Right lobe of liver (tissue), 6 donors: ENCODE measurements around the gene VSTM2L. TPM values are rescaled to one million over a fixed set of nuclear protein-coding genes. Genes with fewer than 3 reads are reported as not detected.

Experiments used
- ATAC-seq, 4 donors: fragments of 200-7000 bp; cut with Tn5 transposase; one replicate each; pipeline ENCODE4 v1.9.1; 2020; ENCODE audit warnings: mild to moderate bottlenecking in 4 of 4, moderate library complexity in 4 of 4
- DNase-seq, 3 donors: peaks; one replicate each; pipeline ENCODE4 v3.0.0-alpha.2; 2020
- H3K27ac ChIP-seq, 3 donors: fragments of 200-600 bp; one replicate each; pipeline ENCODE4 v1.8.0; 2022
- H3K27me3 ChIP-seq, 2 donors: fragments of 200-600 bp; one replicate each; pipeline ENCODE4 v1.8.0; 2022
- H3K36me3 ChIP-seq, 4 donors: fragments of 200-600 bp; sonication (generic) in 1 of 4; one replicate each; pipeline versions ENCODE4 v1.5.1 to v1.8.0; 2017 to 2022; ENCODE audit warnings: control low read depth in 1 of 4
- H3K4me1 ChIP-seq, 4 donors: fragments of 200-600 bp; sonication (generic) in 1 of 4; one replicate each; pipeline versions ENCODE4 v1.5.1 to v1.8.0; 2017 to 2022; ENCODE audit warnings: control low read depth in 1 of 4
- H3K4me3 ChIP-seq, 3 donors: fragments of 200-600 bp; one replicate each; pipeline ENCODE4 v1.8.0; 2022
- H3K9me3 ChIP-seq, 4 donors: fragments of 200-600 bp; sonication (generic) in 1 of 4; one replicate each; pipeline versions ENCODE4 v1.5.1 to v1.8.0; 2017 to 2022; ENCODE audit warnings: control low read depth in 1 of 4
- POLR2A ChIP-seq: fragments of 450-650 bp; IDR thresholded peaks from one replicate; pipeline ENCODE4 v1.6.1; 2017; ENCODE audit warnings: antibody characterized with exemption, mild to moderate bottlenecking
- WGBS: methylation state at CpG from one replicate; pipeline ENCODE4 v1.1.6; 2018; ENCODE audit warnings: low coverage, low lambda C conversion rate; ENCODE audit not compliant: insufficient coverage; ENCODE audit errors: missing lambda C conversion rate; 5-methylcytosine and 5-hydroxymethylcytosine counted together
- intact Hi-C, 2 donors: fragments of 100-400 bp; cut with DNase I; formaldehyde crosslinking; loops; one replicate each; pipeline versions ENCODE4 v1.11.2 to v1.14.1; 2022
- total RNA-seq, 6 experiments: library from RNA; depleted of rRNA in 2 of 6; stranded (reverse); fragments of >200 nt in 2 of 6; fragmentation: NEBNext Ultra II Directional in 3 of 6; extraction: Animal tissue kit (Norgen Biotek cat#: 25700) in 3 of 6; gene quantifications; one replicate each; pipeline versions ENCODE4 v1.1.0 to v1.2.4, GENCODE V29; 2016 to 2023
- TF ChIP-seq, protein P1 (sequence below), 4 donors: fragments of 200-600 bp in 3 of 4; fragments of 450-650 bp in 1 of 4; IDR thresholded peaks; one replicate each; pipeline versions ENCODE4 v1.5.1 to v1.8.0; 2016 to 2022; ENCODE audit warnings: antibody characterized with exemption in 4 of 4, mild to moderate bottlenecking in 2 of 4
- donor health status: DM: no; HTN: yes; CAD: no.
- donor health status: DM: no; HTN: no; CAD: no.
- donor health status: DM: no; HTN: no; CAD: no.
- donor health status: DM: no; HTN: yes; CAD: no.
- donor health status: DM: no; HTN: yes; CAD: no.

VSTM2L gene
- total RNA-seq, 6 experiments from 2014 or later: 0.56 to 10.7 (median 1.8) TPM

- Histone ChIP-seq H3K4me3 (no peak overlapping the region), H3K27ac (no peak overlapping the region), H3K9me3 (no peaks in the 10 kb centered on the region), H3K36me3 (no peaks in the 10 kb centered on the region), H3K4me1 (peaks cover 0 to 6% (median 0%) of the 10 kb centered on the region in 4 donors), H3K27me3 (no peaks in the 10 kb centered on the region)
- WGBS: 54% methylated on average over 14 of the region's 32 CpGs
- intact Hi-C loops: no loop called here
- ATAC-seq (peak; percentile 45 to 63 (median 52)), DNase-seq (peak in 1 of 3 donors; percentile 61)
- TF ChIP-seq POLR2A: no peak
- TF ChIP-seq, protein P1, sequence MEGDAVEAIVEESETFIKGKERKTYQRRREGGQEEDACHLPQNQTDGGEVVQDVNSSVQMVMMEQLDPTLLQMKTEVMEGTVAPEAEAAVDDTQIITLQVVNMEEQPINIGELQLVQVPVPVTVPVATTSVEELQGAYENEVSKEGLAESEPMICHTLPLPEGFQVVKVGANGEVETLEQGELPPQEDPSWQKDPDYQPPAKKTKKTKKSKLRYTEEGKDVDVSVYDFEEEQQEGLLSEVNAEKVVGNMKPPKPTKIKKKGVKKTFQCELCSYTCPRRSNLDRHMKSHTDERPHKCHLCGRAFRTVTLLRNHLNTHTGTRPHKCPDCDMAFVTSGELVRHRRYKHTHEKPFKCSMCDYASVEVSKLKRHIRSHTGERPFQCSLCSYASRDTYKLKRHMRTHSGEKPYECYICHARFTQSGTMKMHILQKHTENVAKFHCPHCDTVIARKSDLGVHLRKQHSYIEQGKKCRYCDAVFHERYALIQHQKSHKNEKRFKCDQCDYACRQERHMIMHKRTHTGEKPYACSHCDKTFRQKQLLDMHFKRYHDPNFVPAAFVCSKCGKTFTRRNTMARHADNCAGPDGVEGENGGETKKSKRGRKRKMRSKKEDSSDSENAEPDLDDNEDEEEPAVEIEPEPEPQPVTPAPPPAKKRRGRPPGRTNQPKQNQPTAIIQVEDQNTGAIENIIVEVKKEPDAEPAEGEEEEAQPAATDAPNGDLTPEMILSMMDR (IDR thresholded peaks at IDR 0.05): no peak
Observed at GRCh38 chr20:37885593-37886503, 17.1 kb upstream of the VSTM2L start.

DNA sequence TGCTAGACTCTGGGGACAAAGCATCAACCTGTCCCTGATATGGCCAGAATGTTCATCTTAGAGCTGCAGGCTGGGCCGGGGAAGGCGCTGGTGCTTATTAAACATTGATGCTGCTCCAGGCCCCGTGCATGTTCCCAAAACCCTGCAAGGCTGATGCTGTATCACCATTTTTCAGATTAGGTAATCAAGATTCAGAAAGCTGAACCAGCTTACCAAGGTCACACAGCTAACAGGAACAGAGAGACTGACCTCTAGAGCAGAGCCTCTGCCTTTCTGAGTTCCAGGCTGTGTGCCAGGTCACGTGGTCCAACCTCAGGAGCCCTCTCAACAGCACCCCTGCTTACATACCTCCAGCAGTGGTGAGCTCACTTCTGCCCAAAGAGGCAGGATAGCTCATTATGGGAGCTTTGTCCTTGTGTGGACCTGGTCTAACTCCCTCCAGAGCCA is 16.1 kb upstream of the VSTM2L start:
- peak; percentile 79 to 83 (median 80) for DNase-seq

DNA sequence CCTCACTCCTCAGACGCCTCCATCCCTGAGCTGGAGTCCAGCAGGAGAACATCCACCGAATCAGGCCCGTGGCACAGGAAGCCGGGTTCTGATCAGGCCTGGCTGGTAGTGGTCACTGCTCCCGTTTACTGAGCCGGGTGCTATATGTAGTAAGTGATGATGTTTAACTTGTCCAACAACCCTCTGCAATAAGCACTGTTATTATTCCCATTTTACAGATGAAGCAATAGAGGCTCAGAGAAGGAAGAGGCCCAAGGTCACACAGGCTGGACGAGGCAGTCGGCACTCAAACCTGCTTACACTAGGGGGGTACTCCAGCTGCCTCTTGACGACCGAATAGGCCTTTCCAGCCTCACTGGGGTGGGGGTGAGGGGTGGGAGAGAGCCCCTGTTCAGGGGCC is 14.3 kb upstream of the VSTM2L start:
- no peaks in the 10 kb centered on the region for H3K27me3 ChIP-seq
- no peak for TF ChIP-seq POLR2A
- TF ChIP-seq, protein P1 (IDR thresholded peaks at IDR 0.05): no peak
- no peak overlapping the region for H3K27ac ChIP-seq
- DNase-seq (no peak), ATAC-seq (no peak)
- no peak overlapping the region for H3K4me3 ChIP-seq
- no peaks in the 10 kb centered on the region for H3K9me3 ChIP-seq
- intact Hi-C loops: no loop called here
- H3K4me1 ChIP-seq: peaks cover 0 to 6% (median 0%) of the 10 kb centered on the region in 4 donors
- no peaks in the 10 kb centered on the region for H3K36me3 ChIP-seq
- WGBS: 91% methylated on average over 4 of the region's 10 CpGs

More for the DNA sequence above, 16.1 kb upstream of the VSTM2L start:
- Histone ChIP-seq H3K4me1 (peaks cover 0 to 6% (median 0%) of the 10 kb centered on the region in 4 donors), H3K9me3 (no peaks in the 10 kb centered on the region), H3K27me3 (no peaks in the 10 kb centered on the region), H3K4me3 (no peak overlapping the region), H3K36me3 (no peaks in the 10 kb centered on the region), H3K27ac (no peak overlapping the region)
- 15% methylated on average over 2 of the region's 4 CpGs for WGBS
- intact Hi-C loops: no loop called here
- TF ChIP-seq POLR2A: no peak
- TF ChIP-seq, protein P1 (IDR thresholded peaks at IDR 0.05): no peak
- peak; percentile 69 to 87 (median 82) for ATAC-seq

DNA sequence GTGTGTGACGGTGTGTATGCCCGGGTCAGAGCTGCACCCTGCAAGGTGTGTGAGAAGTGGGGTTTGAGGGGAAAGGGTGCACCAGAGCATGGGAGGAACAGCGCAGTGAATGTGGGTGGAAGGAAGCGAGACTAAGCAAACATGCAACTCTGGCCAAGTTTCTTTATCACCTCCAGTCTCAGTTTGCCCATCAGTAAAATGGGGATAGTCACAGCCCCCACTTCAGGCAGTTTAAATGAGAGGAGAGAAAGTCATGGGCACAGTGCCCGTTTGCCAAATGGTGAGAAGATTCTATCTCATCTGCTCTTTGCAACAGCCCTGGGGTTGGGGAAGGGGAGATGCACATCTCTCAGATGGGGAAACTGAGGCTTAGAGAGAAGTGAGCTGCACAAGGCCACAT is 12.8 kb upstream of the VSTM2L start:
- Histone ChIP-seq H3K27ac (no peak overlapping the region), H3K4me1 (peaks cover 0 to 6% (median 0%) of the 10 kb centered on the region in 4 donors), H3K36me3 (no peaks in the 10 kb centered on the region), H3K9me3 (no peaks in the 10 kb centered on the region), H3K27me3 (no peaks in the 10 kb centered on the region), H3K4me3 (no peak overlapping the region)
- ATAC-seq (no peak), DNase-seq (no peak)
- intact Hi-C loops: no loop called here
- WGBS: 91% methylated on average over 4 of the region's 5 CpGs
- TF ChIP-seq POLR2A: no peak
- TF ChIP-seq, protein P1 (IDR thresholded peaks at IDR 0.05): no peak
